ENCODE measurements around the gene SPATA6. TPM values are rescaled to one million over a fixed set of nuclear protein-coding genes. Genes with fewer than 3 reads are reported as not detected.

The SPATA6 gene
- total and polyA plus RNA-seq, 2 of the 8 experiments (the other 6 are each of a cell fraction or from before 2014, with no cell fraction given) = 2.4 to 17.2 TPM

- POLR2A ChIA-PET (ENCODE audit: partially characterized antibody) = no interaction called here
- no peak for FAIRE-seq
Observed at GRCh38 chr1:48333316-48333715, 138.7 kb downstream of the SPATA6 start.

More at GRCh38 chr1:48333316-48333715, 138.7 kb downstream of the SPATA6 start:
- H3K9ac ChIP-seq (replicated peaks in 1 of 4; ENCODE audit: extremely low read depth in 1 of 4, low read depth in 3 of 4, low read length in 3 of 4) = no peak overlapping the region
- H4K5ac ChIP-seq (ENCODE audit: insufficient read length, low read depth, low read length) = no peak overlapping the region
- no peak overlapping the region for H2AK5ac ChIP-seq (ENCODE audit: low read depth, low read length)
- H3K4ac ChIP-seq (replicated peaks; ENCODE audit: insufficient read length, low read depth, low read length) = no peak overlapping the region
- TF ChIP-seq TEAD4 (IDR thresholded peaks at IDR 0.05; ENCODE audit: low read depth, low read length) (no peak), BCL11A (IDR thresholded peaks at IDR 0.05; ENCODE audit: low read depth in 2 of 2, low read length in 2 of 2) (no peak), KDM4A (IDR thresholded peaks at IDR 0.05; ENCODE audit: low read depth, low read length, severe bottlenecking) (no peak), CEBPB (IDR thresholded peaks at IDR 0.05; ENCODE audit: low read depth, low read length) (no peak), TBP (IDR thresholded peaks at IDR 0.05; ENCODE audit: low read depth, low read length) (no peak)
- 41% methylated on average over 2 of the region's 2 CpGs; no CpG with 5 or more reads in 1 of the 2 experiments for WGBS, 2 experiments (ENCODE audit: extremely low coverage in 1 of 2, insufficient coverage in 1 of 2, insufficient read length in 1 of 2, insufficient replicate concordance in 2 of 2, low coverage in 1 of 2, low lambda C conversion rate in 2 of 2, missing lambda C conversion rate in 1 of 2)
- H2BK12ac ChIP-seq (ENCODE audit: low read depth, low read length) = no peak overlapping the region
- no peaks in the 10 kb centered on the region for H3K27me3 ChIP-seq (replicated peaks in 1 of 4; ENCODE audit: control insufficient read depth in 3 of 4, extremely low read depth in 1 of 4, insufficient read depth in 3 of 4, low read length in 3 of 4)
- H3K56ac ChIP-seq (replicated peaks; ENCODE audit: insufficient read length, low read depth, low read length) = no peak overlapping the region
- H3K27ac ChIP-seq (ENCODE audit: low read depth, low read length) = no peak overlapping the region
- no peaks in the 10 kb centered on the region for H3K79me1 ChIP-seq (ENCODE audit: low read depth, low read length)
- H3K9me3 ChIP-seq (ENCODE audit: insufficient read depth in 2 of 2, low read depth in 1 of 2, low read length in 1 of 2) = 0 out of 4 replicates have a peak, but pooled peaks cover 2 to 4% of the 10 kb centered on the region in 2 experiments
- no peak overlapping the region for H2BK120ac ChIP-seq (replicated peaks; ENCODE audit: low read depth, low read length)
- H3K4me2 ChIP-seq (ENCODE audit: insufficient read depth in 1 of 2, low read depth in 2 of 2, low read length in 2 of 2) = no peak overlapping the region
- no peaks in the 10 kb centered on the region for H3K23me2 ChIP-seq (ENCODE audit: low read depth, low read length)
- no peak overlapping the region for H4K8ac ChIP-seq (ENCODE audit: extremely low read depth, insufficient read depth, low read length)
- peaks cover 0 to 3% (median 1%) of the 10 kb centered on the region in 4 experiments; a peak in 2 of 8 replicates for H3K36me3 ChIP-seq (ENCODE audit: control insufficient read depth in 2 of 4, insufficient read depth in 4 of 4, low read length in 3 of 4)
- H3K79me2 ChIP-seq (ENCODE audit: control insufficient read depth in 1 of 2, insufficient read depth in 2 of 2, low read length in 2 of 2) = no peaks in the 10 kb centered on the region
- no peak for DNase-seq (ENCODE audit: low read depth in 1 of 2, low spot score in 2 of 2)
- no peak overlapping the region for H4K91ac ChIP-seq (replicated peaks; ENCODE audit: insufficient read length, low read length)
- H2BK20ac ChIP-seq (ENCODE audit: low read length) = no peak overlapping the region
- CTCF ChIA-PET (ENCODE audit: partially characterized antibody) = no interaction called here
- no peaks in the 10 kb centered on the region for H4K20me1 ChIP-seq (replicated peaks in 1 of 2; ENCODE audit: control insufficient read depth in 1 of 2, insufficient read depth in 2 of 2, low read length in 2 of 2)
- no peak overlapping the region for H2AFZ ChIP-seq (ENCODE audit: low read length)
- H3K23ac ChIP-seq (ENCODE audit: insufficient read length) = no peak overlapping the region
- no peak overlapping the region for H3K4me3 ChIP-seq (ENCODE audit: extremely low read depth in 1 of 4, insufficient read depth in 2 of 4, low read depth in 3 of 4, low read length in 4 of 4)
- no peak overlapping the region for H2BK5ac ChIP-seq (ENCODE audit: low read depth, low read length)
- no peak overlapping the region for H2BK15ac ChIP-seq (ENCODE audit: low read length)
- no peaks in the 10 kb centered on the region for H3K4me1 ChIP-seq (replicated peaks in 1 of 4; ENCODE audit: control insufficient read depth in 3 of 4, insufficient read depth in 4 of 4, low read length in 3 of 4)
- H3K14ac ChIP-seq (ENCODE audit: insufficient read length) = no peak overlapping the region
- H3K18ac ChIP-seq (ENCODE audit: extremely low read depth, low read length) = no peak overlapping the region

All from H1 (cell line).